Tibial nerve (tissue), 3 donors: ENCODE data around the gene ERG.

Experiments
- POLR2A ChIP-seq, 2 donors: fragments of 450-650 bp; IDR thresholded peaks; one replicate each; pipeline ENCODE4 v1.6.1; 2017; ENCODE audit warnings: antibody characterized with exemption in 2 of 2, mild to moderate bottlenecking in 2 of 2, moderate library complexity in 2 of 2
- TF ChIP-seq, protein P1 (sequence below), 5 experiments: fragments of 200-600 bp in 3 of 5; fragments of 450-650 bp in 2 of 5; sonication (generic) in 3 of 5; IDR thresholded peaks; one replicate each; pipeline ENCODE4 v1.5.1; 2016 to 2019; ENCODE audit warnings: antibody characterized with exemption in 5 of 5, mild to moderate bottlenecking in 3 of 5, moderate library complexity in 2 of 5

DNA sequence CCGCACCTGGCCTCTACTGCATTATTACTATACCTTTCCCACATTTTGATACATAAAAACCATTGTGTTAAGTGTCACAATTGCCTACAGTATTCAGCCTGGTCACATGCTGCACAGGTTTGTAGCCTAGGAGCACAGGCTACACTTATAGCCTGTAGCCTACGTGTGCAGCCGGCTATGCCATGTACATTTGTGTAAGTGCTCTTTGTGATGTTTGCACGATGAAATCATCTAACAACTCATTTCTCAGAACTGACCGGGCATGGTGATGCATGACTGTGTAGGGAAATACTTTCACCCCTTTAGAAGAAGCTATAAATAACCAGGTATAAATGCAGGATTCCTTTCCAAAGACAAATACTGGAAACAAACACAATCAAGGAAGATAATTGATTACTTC lies 12.1 kb downstream of the ERG start:
- TF ChIP-seq POLR2A (IDR thresholded peaks at IDR 0.05) = no peak
- TF ChIP-seq, protein P1, sequence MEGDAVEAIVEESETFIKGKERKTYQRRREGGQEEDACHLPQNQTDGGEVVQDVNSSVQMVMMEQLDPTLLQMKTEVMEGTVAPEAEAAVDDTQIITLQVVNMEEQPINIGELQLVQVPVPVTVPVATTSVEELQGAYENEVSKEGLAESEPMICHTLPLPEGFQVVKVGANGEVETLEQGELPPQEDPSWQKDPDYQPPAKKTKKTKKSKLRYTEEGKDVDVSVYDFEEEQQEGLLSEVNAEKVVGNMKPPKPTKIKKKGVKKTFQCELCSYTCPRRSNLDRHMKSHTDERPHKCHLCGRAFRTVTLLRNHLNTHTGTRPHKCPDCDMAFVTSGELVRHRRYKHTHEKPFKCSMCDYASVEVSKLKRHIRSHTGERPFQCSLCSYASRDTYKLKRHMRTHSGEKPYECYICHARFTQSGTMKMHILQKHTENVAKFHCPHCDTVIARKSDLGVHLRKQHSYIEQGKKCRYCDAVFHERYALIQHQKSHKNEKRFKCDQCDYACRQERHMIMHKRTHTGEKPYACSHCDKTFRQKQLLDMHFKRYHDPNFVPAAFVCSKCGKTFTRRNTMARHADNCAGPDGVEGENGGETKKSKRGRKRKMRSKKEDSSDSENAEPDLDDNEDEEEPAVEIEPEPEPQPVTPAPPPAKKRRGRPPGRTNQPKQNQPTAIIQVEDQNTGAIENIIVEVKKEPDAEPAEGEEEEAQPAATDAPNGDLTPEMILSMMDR (IDR thresholded peaks at IDR 0.05) = no peak
